Stimulated activated CD8-positive, alpha-beta memory T cell treated with anti-CD3 and anti-CD28 coated beads, Interleukin-4, amount 100 ng/mL, for 1 hour (primary cell): ENCODE data around the gene P2RX7.

Source experiments
- DNase-seq, 2 donors: peaks; one replicate each; pipeline ENCODE4 v3.0.0-alpha.2; 2020; ENCODE audit warnings: low read depth in 2 of 2, low spot score in 1 of 2

Gene P2RX7

DNA sequence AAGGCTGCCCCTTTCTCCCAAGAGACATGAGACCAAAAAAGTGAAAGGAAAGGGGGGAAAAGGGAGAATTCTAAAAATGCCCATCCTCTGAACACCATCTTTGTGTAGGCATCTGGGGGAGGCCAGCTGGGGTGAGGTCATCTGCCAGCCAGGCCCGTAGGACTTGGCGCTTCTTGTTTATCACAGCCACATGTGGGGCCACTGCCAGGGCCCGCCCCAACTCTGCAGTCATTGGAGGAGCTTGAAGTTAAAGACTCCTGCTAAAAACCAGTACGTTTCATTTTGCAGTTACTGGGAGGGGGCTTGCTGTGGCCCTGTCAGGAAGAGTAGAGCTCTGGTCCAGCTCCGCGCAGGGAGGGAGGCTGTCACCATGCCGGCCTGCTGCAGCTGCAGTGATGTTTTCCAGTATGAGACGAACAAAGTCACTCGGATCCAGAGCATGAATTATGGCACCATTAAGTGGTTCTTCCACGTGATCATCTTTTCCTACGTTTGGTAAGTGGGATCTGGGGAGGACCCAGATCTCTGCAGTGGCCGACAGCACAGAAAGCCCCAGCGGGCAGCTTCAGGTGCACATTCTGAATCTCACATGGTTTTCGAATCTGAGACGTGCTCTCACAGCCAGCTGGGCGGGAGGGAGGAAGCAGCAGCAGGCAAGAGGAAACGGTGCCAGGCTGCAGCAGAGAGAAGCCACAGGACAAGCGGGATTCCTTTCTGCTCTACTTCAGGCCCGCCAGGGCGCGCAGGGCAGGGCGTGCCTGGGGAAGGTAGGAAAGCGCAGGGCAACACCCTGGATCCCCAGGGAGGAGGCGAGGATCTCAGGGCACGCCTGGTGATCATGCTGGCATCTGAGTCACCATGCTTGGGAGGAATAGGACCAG is at the start of gene P2RX7:
Gene P2RX7 (plus strand): TSS at position 276 of the 881 bp plus-strand sequence. CDS start 95 bp downstream, at position 371.
- DNase-seq, result peak in 1 of 2 donors; percentile 15

DNA sequence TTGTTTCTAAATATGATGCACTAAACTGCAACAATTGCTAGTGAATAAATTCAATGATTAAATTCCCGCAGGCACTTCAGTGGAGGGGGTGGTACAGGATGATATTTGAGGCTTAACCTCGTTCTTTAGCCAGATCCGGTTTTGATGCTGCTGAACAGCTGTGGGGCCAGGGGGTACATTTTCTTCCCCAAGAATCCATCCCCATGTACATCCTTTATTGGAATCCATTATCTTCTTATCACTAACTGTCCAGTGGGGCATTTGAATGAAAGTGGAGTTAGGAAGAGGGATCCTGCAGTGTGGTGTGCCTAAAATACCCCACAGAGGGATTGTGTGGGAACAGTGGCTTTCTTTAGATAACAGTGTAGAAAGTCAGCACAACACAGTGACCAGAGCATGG is 48.4 kb upstream of the P2RX7 start:
- no peak for DNase-seq

DNA sequence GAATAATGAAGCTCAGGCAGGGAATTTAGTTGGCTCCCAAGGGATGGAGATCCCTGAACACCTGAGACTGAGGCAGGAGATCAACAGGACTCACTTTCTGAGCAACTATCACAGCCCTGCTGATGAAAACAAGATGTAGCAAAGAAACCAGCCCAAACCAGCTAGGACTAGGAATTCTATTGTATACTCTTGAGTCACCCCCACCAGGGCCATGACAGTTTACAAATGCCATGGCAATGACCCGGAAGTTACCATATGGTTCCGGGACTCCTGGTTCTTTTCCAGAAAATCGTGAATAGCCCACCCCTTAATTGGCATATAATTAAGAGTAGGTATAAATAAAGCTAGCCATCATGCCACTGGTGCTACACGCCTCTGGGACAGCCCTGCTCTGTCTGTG is 47.6 kb upstream of the P2RX7 start:
- no peak for DNase-seq

DNA sequence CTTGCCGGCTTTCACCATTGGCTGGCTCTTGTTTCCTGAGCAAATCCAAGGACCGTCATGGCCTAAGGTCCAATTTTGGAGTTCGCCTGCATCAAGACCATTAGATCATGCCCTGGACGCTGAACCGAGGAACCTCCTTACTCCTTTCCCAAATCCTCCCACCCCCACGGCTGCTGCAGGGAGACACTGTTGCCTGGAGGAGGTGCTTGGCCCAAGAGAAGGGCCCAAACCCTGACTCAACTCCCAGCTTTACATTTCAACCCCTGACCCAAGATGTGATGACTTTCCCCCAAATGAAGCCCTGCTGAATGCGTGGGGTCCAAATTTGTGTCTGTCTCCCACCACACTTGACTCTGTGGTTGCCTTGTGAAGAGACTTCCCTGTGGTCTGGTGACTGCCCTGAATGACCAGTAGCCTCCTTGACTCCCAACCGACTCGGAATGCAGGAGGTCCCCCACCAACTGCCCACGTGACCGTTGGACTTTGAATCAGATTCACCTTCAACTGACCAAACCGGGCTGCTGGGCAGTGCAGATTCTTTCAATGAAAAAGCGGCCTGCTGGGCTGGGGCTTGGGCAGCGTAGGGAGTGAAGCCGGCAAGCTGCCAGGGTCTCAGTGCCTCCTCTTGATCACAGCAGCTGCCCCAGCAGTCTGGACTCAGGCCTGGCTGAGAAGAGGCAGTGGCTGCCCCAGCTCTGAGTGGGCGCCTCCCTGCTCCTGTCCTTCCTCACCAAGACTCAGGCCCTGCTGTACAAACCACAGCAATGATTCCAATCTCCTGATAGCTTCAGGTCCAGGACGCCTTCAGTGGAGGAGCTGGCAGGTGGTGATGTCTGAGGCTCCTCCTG is 46.9 kb upstream of the P2RX7 start:
- no peak for DNase-seq

DNA sequence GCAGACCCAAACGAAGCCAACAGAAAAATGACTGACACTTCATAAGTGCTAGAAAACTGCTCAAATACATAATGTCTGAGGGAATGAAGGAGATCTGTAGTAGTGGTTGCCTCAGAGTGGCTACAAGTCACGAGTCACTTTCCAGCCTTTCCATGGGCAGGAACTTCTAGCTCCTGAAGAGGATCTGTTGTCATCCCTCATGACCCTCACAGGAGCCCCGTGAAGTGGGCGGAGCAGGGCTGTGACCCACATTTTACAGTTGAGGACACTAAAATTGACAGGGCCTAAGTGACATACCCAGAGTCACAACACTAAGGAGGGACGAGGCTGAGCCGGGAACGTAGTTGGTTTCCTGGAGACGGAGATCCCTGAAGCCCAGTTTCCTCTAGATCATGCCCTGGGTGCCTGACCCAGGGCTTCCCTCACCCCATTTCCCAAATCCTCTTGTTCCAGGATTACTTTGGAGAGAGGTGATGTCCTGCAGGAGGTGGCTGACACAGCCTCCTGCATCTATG is 45.8 kb upstream of the P2RX7 start:
- no peak for DNase-seq

DNA sequence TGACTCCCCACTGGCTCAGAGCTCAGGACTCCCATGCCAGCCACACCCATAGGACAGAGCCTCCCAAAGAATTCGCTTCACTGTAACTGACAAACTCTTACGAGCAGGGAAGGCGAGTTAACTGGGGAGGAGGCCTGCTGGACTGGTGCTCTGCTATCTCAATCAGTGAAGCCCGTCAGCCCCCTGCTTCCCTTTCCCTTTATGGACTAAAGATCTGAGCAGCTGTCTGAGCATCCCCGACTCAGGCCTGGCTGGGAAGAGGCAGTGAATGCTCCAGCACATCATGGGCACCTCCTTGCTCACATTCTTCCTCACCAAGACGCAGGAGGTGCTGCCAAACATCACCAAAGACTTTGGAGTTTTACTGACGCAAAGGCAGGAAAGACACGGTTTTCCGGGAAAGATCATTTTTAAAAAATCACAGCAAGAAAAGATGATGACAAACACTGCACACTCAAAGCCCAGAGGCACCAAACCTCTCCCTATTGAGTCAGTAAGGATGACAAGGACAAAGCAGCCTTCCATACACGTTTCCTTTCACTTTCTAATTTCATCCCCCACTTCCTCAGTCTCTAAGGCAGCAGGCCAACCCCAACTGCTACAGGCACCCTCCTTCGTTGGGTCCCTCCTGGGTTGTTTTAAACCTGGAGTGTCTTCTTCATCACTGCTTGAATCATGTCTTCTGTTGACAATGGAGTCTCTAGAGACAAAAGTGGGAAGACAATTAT is 45.0 kb upstream of the P2RX7 start:
- DNase-seq, result no peak

DNA sequence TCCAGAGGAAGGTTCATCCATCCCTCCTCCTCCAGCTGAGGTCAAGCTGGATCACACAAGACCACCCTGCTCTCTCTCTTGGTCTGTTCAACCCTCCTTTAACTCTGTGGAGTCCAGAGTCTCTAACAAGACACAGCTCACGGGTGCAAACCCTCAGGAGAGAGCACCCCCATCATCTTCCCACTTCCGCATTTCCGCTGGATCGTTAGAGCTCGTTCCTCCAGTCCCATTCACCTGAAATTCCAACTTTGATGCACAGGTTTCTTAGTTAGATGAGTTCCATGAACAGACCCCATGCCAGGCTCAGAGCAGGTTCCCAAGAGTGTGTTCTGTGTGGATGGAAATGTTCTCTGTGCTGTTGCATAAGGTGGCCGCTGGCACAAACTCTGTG is 44.5 kb upstream of the P2RX7 start:
- no peak for DNase-seq

DNA sequence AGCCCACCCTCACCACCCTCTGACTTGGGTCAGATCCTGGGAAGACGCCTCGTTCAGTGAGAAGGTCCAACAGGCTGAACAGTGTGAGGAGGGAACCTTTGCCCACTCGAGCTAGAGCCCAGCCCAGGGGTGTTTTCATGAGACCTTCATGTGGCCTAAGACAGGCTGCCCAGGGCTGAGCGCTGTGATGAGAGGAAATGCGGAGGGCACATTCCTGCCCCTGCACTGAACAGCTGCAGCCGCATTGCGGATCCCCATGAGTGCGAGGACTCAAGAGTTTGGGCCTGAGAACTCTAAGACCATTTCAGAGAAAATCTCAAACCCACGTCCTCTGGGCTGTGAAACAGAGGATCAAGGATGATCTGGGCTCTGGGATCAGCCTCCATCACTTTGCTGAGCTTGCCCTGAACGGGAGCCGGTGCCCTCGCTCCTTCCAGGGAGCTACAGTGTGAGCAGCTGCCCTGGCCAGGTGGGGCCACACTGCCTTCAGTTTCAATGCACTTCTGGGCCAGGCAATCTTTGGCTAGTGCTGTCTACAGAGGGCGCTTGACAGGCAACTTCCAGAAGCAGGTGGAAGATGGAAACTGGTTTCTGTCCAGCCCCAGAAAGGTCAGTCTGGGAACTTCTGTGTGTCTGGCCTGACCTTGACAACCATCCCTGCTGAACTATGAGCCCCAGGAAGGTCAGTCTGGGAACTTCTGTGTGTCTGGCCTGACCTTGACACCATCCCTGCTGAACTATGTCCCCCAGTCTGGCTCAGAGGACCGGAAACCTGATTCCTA is 43.5 kb upstream of the P2RX7 start:
- DNase-seq, result no peak

DNA sequence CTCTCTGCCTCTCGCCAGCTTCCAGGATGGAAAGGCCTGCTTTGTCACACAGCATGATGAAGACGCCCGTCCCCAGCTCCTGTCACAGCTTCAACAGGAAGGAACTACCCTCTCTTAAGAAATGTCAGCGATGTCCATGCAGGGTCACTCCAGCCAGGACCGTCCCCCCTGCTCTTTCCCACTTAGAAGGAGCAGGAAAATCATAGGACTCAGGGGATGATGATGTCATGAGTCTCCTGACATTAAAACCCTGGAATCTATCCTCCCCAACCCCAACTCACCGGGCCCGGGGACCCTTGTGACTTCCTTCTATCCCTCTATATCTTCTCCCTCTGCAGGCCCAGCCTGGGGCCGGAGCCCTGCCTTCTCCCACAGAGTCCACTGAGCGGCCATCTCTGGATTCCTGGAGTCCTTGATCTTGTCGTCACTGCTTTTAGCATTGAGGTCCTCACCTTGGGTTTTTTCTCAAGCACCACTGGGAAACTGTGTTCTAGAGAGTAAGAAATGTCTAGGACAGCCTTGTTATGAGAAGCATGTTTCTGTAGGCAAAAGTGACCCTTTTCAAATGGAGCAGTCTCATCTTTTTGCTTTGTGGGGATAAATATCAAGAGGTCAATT is 42.8 kb upstream of the P2RX7 start:
- no peak for DNase-seq

DNA sequence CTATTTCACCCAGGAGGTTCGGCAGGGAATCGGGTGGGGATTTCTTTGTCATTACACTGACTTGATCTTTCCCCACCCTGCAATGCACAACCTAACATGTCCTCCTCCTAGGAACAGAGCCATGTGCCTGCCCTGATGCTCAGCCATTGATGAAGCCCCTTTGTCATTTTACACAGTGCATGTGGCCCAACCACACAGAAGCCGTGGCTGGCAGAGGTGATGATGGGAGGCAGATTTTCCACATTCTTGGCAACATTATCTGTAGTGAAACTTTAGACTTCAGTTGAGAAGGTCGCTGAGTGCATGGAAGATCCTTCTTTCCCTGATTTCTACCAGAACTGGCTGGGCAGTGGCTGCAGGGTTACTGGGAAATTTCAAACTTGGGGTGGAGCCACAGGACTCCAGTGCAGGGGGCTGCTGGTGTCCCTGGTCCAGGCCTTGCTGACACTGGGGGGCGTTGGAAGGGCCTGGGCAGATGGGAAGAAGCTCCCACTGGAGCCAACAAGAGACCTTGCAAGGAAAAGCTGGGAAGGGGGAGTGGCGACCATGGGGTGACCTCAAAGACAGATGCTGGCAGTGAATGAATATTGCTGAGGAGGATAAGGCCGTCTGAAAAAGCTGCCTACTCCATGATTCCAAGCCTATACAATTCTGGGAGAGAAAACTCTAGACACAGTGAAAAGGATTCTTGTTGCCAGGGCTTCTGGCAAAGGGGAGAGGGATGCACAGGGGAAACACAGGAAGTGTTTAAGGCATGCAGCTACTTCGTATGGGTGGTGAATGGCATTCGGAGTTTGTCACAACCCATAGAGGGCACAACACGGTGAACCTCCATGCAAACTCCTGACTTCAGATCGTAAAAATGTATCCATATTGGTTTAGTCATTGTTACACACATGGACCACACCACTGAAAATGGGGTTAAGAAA is 41.8 kb upstream of the P2RX7 start:
- DNase-seq, result no peak

DNA sequence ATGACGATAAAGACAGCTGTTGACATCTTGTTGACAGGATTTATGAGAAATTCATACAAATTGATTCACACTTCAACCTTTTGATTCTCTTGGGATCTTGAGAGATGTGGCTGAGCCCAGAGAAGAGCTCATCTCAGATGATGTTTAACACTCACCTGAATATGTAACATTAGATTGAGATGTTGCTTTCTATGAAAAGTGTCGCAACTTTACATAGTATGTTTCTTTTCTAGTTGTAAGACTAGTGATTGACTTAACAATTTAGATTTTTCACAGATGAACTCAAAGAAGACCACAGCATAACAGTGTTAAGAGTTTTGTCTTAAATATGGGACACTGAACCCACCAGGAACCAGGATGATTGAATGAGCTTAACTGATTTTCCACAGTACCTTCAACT is 40.6 kb upstream of the P2RX7 start:
- no peak for DNase-seq

DNA sequence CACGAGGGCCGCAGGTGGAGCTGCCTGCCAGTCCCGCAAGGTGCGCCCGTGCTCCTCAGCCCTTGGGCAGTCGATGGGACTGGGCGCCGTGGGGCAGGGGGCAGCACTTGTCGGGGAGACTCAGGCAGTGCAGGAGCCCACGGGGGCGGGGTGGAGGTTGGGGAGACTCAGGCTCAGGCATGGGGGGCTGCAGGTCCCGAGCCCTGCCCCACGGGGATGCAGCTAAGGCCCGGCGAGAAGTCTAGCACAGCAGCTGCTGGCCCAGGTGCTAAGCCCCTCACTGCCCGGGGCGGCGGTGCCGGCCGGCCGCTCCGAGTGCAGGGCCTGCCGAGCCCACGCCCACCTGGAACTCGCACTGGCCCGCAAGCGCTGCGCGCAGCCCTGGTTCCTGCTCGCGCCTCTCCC is 39.2 kb upstream of the P2RX7 start:
- no peak for DNase-seq

DNA sequence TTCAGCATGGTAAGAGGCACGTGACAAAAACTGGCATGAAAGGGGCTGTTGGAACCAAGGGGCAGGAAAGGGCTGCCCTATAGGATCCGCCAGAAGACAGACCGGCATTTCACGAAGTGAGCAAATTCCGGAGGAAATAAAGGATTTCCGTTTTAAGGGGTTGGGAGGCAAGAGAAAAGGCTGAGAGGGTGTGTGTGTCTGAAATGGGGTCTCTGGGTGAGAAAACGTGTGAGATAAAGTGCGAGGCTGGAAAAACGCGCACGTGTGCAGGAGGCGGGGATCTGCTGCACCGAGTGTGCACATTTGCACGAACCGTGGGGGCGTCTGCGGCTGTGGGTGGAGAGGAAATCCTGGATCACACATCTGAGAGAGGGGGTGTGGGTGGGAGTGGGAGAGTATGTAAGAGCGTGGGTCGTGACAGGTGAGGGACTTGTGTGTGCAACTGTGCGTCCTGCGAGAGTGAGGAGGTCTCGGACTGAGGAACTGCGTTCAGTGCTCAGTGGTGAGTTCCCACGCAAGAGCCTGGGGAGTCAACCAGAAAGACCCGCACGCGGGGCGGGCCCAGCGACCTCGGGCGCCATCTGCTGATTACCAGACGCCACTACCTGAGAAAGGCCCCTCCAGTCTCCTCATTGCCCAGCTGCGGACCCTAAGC is 37.0 kb upstream of the P2RX7 start:
- peak; percentile 60 to 69 for DNase-seq

DNA sequence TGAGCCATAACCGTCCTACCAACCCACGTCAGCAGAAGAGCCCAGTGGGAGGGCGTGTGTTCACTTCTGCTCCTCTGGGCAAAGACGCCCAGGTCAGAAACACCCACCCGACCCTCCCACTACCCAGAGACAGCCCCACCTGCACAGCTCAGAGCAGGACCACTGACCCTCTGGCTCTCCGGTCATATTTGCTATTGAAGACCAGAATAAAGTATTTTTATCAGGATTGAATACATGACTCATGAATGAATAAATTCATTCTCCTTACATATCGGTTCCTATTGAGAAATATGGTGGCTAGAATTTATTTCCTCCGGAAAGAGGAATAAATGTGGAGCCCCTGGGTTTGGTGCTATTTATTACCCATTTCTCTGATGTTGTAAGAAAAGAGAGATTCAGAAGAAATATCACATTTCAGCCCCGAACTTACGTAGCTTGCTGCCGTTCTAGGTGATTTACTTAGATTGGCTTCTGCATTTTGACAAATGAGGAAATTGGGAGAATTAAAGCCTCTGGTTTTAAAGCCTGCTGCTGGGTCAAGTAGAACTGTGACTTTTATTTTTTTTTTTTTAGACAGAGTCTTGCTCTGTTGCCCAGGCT is 36.4 kb upstream of the P2RX7 start:
- no peak for DNase-seq

DNA sequence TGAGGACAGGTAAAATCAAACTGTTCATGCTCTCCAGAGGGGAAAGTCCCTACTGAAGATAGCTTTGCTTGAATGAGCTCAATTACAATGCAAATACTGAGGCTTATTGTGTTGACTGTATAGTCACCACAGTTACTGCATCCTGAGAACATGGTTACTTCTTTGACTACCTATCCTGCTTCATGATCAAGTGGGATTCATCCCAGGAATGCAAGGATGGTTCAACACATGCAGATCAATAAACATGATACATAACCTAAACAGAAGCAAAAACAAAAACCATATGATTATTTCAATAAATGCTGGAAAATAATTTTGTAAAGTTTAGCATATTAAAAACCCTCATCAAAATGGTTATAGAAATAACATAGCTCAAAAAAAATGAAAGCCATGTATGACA is 32.9 kb upstream of the P2RX7 start:
- DNase-seq, result no peak

DNA sequence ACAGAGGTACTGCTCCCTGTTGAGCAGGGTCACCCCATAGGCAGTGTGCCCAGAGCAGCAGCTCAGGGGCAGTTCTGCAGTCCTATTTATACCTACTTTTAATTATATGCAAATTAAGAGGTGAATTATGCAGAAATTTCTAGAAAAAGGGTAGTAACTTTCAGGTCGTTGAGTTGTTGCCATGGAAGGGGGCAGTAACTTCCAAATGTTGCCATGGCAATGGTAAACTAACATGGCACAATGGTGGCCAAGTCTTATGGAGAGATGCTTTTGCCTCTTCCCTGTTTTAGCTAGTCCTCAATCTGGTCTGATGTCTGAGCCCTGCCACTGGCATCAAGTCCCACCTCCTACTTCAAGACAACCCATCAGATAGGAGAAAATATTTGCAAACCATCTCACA is 30.4 kb upstream of the P2RX7 start:
- no peak for DNase-seq

DNA sequence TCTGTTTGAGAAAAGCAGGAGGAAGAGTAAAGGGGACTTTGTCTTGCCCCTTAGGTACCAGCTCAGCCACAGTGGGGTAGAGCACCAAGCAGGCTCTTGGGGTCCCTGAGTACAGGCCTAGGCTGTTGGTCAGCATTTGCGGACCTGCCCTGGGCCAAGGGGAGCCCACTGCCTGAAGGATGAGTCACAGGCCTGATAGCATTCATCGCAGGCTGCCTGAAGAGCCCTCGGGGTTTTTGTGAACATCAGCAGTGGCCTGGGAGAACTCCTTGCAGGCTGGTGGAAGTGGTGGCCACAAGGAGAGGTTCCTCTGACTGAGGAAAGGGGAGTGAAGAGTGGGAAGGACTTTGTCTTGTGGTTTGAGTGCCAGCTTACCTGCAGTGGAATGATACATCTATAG is 25.0 kb upstream of the P2RX7 start:
- DNase-seq, result no peak

DNA sequence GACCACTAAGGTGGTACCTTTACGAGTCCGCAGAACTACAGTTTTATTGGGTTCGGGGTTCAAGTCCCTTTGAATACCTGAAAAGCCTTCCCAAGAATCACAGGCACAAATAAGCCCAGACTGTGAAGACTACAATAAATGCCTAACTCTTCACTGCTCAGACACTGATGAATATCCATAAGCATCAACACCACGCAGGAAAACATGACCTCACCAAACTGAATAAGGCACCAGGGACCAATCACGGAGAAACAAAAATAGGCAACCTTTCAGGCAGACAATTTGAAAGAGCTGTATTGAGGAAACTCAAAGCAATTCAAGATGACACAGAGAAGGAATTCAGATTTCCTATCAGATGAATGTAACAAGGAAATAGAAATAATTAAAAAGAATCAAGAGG is 24.2 kb upstream of the P2RX7 start:
- DNase-seq, result no peak
